Measurements from ENCODE around the gene ZNF677.
"Not testable (repeated sequence)": the region's sequence is repeated elsewhere in the genome, so short reads cannot be mapped to it uniquely, and the experiment has no call there.

Gene ZNF677

GRCh38 chr19:53193535-53194222 lies 61.0 kb downstream of the ZNF677 start:
- peaks cover 0 to 5% of the 10 kb centered on the region in 2 donors for H3K36me3 ChIP-seq (ENCODE audit: control insufficient read depth in 2 of 2, insufficient read depth in 2 of 2, low read length in 2 of 2)
- H3K27me3 ChIP-seq (ENCODE audit: control insufficient read depth in 2 of 2, insufficient read depth in 2 of 2, low read length in 2 of 2): no peaks in the 10 kb centered on the region
- no peak overlapping the region for H3K27ac ChIP-seq (ENCODE audit: low read depth in 2 of 2, low read length in 2 of 2)
- peak overlapping the region; percentile 77 to 91 for H3K4me3 ChIP-seq (ENCODE audit: low read length in 2 of 2)
- peaks cover 6 to 8% of the 10 kb centered on the region in 2 donors for H3K4me1 ChIP-seq (ENCODE audit: control insufficient read depth in 2 of 2, insufficient read depth in 2 of 2, low read length in 2 of 2)
- H3K9me3 ChIP-seq (ENCODE audit: control insufficient read depth in 2 of 2, low read length in 2 of 2): no peaks in the 10 kb centered on the region
- H3K9ac ChIP-seq (ENCODE audit: low read depth in 1 of 2, low read length in 2 of 2): no peak overlapping the region

- peaks cover 6 to 8% of the 10 kb centered on the region in 2 donors for H3K4me1 ChIP-seq (ENCODE audit: control insufficient read depth in 2 of 2, insufficient read depth in 2 of 2, low read length in 2 of 2)
- no peaks in the 10 kb centered on the region for H3K27me3 ChIP-seq (ENCODE audit: control insufficient read depth in 2 of 2, insufficient read depth in 2 of 2, low read length in 2 of 2)
- H3K9ac ChIP-seq (ENCODE audit: low read depth in 1 of 2, low read length in 2 of 2): peak within 1 kb of the TSS; percentile 80 to 95
- H3K36me3 ChIP-seq (ENCODE audit: control insufficient read depth in 2 of 2, insufficient read depth in 2 of 2, low read length in 2 of 2): peaks cover 0 to 5% of the 10 kb centered on the region in 2 donors
- peak within 1 kb of the TSS; percentile 77 to 91 for H3K4me3 ChIP-seq (ENCODE audit: low read length in 2 of 2)
- H3K27ac ChIP-seq (ENCODE audit: low read depth in 2 of 2, low read length in 2 of 2): peak within 1 kb of the TSS; percentile 57 to 84
- H3K9me3 ChIP-seq (ENCODE audit: control insufficient read depth in 2 of 2, low read length in 2 of 2): no peaks in the 10 kb centered on the region
Observed at GRCh38 chr19:53192771-53193534, 61.7 kb downstream of the ZNF677 start, which contains the start of gene ZNF665. Gene ZNF665 (minus strand): TSS chr19:53193358. CDS start chr19:53182898, 10,460 bp downstream.

- Histone ChIP-seq H3K27ac (ENCODE audit: low read depth in 2 of 2, low read length in 2 of 2) (no peak overlapping the region), H3K27me3 (ENCODE audit: control insufficient read depth in 2 of 2, insufficient read depth in 2 of 2, low read length in 2 of 2) (no peaks in the 10 kb centered on the region), H3K9ac (ENCODE audit: low read depth in 1 of 2, low read length in 2 of 2) (no peak overlapping the region), H3K4me3 (ENCODE audit: low read length in 2 of 2) (no peak overlapping the region), H3K9me3 (ENCODE audit: control insufficient read depth in 2 of 2, low read length in 2 of 2) (no peaks in the 10 kb centered on the region), H3K36me3 (ENCODE audit: control insufficient read depth in 2 of 2, insufficient read depth in 2 of 2, low read length in 2 of 2) (peaks cover 0 to 5% of the 10 kb centered on the region in 2 donors), H3K4me1 (ENCODE audit: control insufficient read depth in 2 of 2, insufficient read depth in 2 of 2, low read length in 2 of 2) (peaks cover 3 to 4% of the 10 kb centered on the region in 2 donors)
Observed at GRCh38 chr19:53190253-53190652, 64.4 kb downstream of the ZNF677 start.

GRCh38 chr19:53189691-53190198 lies 64.9 kb downstream of the ZNF677 start:
- H3K4me3 ChIP-seq (ENCODE audit: low read length in 2 of 2); H3K27me3 ChIP-seq (ENCODE audit: control insufficient read depth in 2 of 2, insufficient read depth in 2 of 2, low read length in 2 of 2); H3K27ac ChIP-seq (ENCODE audit: low read depth in 2 of 2, low read length in 2 of 2); H3K9ac ChIP-seq (ENCODE audit: low read depth in 1 of 2, low read length in 2 of 2); H3K9me3 ChIP-seq (ENCODE audit: control insufficient read depth in 2 of 2, low read length in 2 of 2); H3K4me1 ChIP-seq (ENCODE audit: control insufficient read depth in 2 of 2, insufficient read depth in 2 of 2, low read length in 2 of 2); H3K36me3 ChIP-seq (ENCODE audit: control insufficient read depth in 2 of 2, insufficient read depth in 2 of 2, low read length in 2 of 2): not testable (repeated sequence)
